Heart left ventricle (tissue), 16 donors: ENCODE results near the gene SYK. TPM values are rescaled to one million over a fixed set of nuclear protein-coding genes. Genes with fewer than 3 reads are reported as not detected.
A peak's percentile ranks its signal among the peaks of the same experiment; 100 is the strongest.

Experiments used
- ATAC-seq, 4 donors: fragments of 200-7000 bp; cut with Tn5 transposase; one replicate each; pipeline ENCODE4 v1.9.1; 2020 to 2022; ENCODE audit warnings: moderate library complexity in 4 of 4, mild to moderate bottlenecking in 3 of 4, moderate number of reproducible peaks in 1 of 4
- DNase-seq, 5 donors: peaks; one replicate each; pipeline ENCODE4 v3.0.0-alpha.2; 2020
- H3K27ac ChIP-seq, 12 donors: fragments of 200-600 bp; sonication (generic) in 4 of 12; one replicate each; pipeline versions ENCODE4 v1.5.0 to v1.8.0; 2016 to 2022; ENCODE audit warnings: mild to moderate bottlenecking in 2 of 12
- H3K27me3 ChIP-seq, 9 donors: fragments of 200-600 bp; sonication (generic) in 2 of 9; one replicate each; pipeline versions ENCODE4 v1.5.1 to v1.8.0; 2016 to 2022; ENCODE audit warnings: mild to moderate bottlenecking in 3 of 9
- H3K36me3 ChIP-seq, 9 donors: fragments of 200-600 bp; sonication (generic) in 2 of 9; one replicate each; pipeline versions ENCODE4 v1.5.0 to v1.8.0; 2018 to 2022; ENCODE audit warnings: mild to moderate bottlenecking in 2 of 9
- H3K4me1 ChIP-seq, 12 donors: fragments of 200-600 bp; sonication (generic) in 4 of 12; one replicate each; pipeline versions ENCODE4 v1.5.0 to v1.8.0; 2016 to 2022; ENCODE audit warnings: mild to moderate bottlenecking in 3 of 12
- H3K4me3 ChIP-seq, 12 donors: fragments of 200-600 bp; sonication (generic) in 4 of 12; one replicate each; pipeline versions ENCODE4 v1.5.0 to v1.8.0; 2017 to 2022; ENCODE audit warnings: mild to moderate bottlenecking in 9 of 12, moderate library complexity in 4 of 12
- H3K9me3 ChIP-seq, 12 donors: fragments of 200-600 bp; sonication (generic) in 4 of 12; one replicate each; pipeline versions ENCODE4 v1.5.0 to v1.8.0; 2016 to 2022; ENCODE audit warnings: mild to moderate bottlenecking in 1 of 12
- POLR2A ChIP-seq, 2 donors: fragments of 450-650 bp; IDR thresholded peaks; one replicate each; pipeline ENCODE4 v1.6.1; 2017; ENCODE audit warnings: antibody characterized with exemption in 2 of 2, mild to moderate bottlenecking in 2 of 2, moderate library complexity in 2 of 2
- WGBS, 4 donors: extraction: QIAGEN DNeasy Blood & Tissue Kit in 2 of 4; methylation state at CpG; one replicate each; pipeline versions ENCODE4 v1.1.5 to v1.1.7; 2013 to 2018; 5-methylcytosine and 5-hydroxymethylcytosine counted together
- intact Hi-C, 10 donors: fragments of 100-400 bp; cut with DNase I; formaldehyde crosslinking; loops; one replicate each; pipeline versions ENCODE4 v1.11.1 to v1.14.2; 2022
- polyA plus RNA-seq, 2 donors: library from polyadenylated mRNA; stranded (reverse); fragments of 200-250 nt; gene quantifications; one replicate each; pipeline ENCODE4 v1.2.3, GENCODE V29; 2013
- total RNA-seq, 9 donors: library from RNA; depleted of rRNA in 2 of 9; stranded (reverse); fragments of >200 nt in 2 of 9; fragmentation: NEBNext Ultra II Directional in 3 of 9; extraction: Animal tissue kit (Norgen Biotek cat#: 25700) in 3 of 9; gene quantifications; one replicate each; pipeline versions ENCODE4 v1.1.0 to v1.2.4, GENCODE V29; 2016 to 2023
- TF ChIP-seq, protein P1 (sequence below), 12 donors: fragments of 200-600 bp; sonication (generic) in 4 of 12; IDR thresholded peaks; one replicate each; pipeline versions ENCODE4 v1.5.0 to v1.8.0; 2018 to 2022; ENCODE audit warnings: antibody characterized with exemption in 12 of 12, mild to moderate bottlenecking in 5 of 12
- donor health status: ischemic (EF 13 %, LVEDD 7.1; RV severe dilation, severe dysfunction).
- donor health status: healthy with polysubstance abuse.
- donor health status: DM: no; HTN: yes; CAD: no.
- donor health status: DM: no; HTN: no; CAD: no.
- donor health status: ischemic (EF 25% LVEDD 6.9; RV normal size, moderate dysfunction).
- donor health status: ischemic (EF 25% LVEDD 5.7; RV mildly dilated, moderate dysfunction).
- donor health status: healthy.
- donor health status: DM: yes; HTN: yes; CAD: no.
- donor health status: ischemic (EF 35%, LVEDD 5.7; RV mildly dilated, moderate dysfunction).
- donor health status: nonischemic (EF 11% LVEDD 7.7; RV severe dilation, severe dysfunction).
- donor health status: DM: yes; HTN: yes; CAD: no.
- donor health status: PGD.
- donor health status: ischemic (EF 29% LVEDD 5.4; RV normal size, mild dysfunction).
- donor health status: nonischemic (EF 23%, LVEDD 6.1; RV moderate dilation, normal function).

SYK gene
- total and polyA plus RNA-seq, 11 donors = 0.53 to 41.3 (median 2.4) TPM

DNA sequence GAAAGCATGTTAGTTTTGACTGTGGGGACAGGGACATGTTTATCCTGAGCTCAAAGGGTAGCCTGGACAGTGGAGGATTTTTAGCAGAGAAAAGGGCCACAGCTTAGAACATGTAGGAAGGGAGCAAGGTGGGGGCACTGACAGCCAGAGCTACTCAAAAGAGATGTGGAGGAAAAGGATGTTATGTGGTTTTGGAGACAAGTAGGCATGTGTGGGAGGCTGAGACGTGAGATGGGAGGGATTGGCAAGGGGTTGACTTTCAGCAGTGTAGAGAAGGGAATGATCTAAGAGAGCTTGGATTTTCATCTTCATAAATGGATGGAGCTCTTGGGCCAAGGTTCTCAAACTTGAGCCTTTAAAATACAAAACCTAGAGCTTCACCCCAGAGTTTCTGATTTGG, 24.0 kb downstream of the SYK start:
- no peak overlapping the region for H3K27ac ChIP-seq
- ATAC-seq = no peak
- H3K4me1 ChIP-seq = peaks cover 0 to 26% (median 0%) of the 10 kb centered on the region in 12 donors
- intact Hi-C loops = no loop called here
- peaks cover 0 to 6% (median 0%) of the 10 kb centered on the region in 9 donors for H3K36me3 ChIP-seq
- H3K4me3 ChIP-seq = no peak overlapping the region
- TF ChIP-seq, protein P1, sequence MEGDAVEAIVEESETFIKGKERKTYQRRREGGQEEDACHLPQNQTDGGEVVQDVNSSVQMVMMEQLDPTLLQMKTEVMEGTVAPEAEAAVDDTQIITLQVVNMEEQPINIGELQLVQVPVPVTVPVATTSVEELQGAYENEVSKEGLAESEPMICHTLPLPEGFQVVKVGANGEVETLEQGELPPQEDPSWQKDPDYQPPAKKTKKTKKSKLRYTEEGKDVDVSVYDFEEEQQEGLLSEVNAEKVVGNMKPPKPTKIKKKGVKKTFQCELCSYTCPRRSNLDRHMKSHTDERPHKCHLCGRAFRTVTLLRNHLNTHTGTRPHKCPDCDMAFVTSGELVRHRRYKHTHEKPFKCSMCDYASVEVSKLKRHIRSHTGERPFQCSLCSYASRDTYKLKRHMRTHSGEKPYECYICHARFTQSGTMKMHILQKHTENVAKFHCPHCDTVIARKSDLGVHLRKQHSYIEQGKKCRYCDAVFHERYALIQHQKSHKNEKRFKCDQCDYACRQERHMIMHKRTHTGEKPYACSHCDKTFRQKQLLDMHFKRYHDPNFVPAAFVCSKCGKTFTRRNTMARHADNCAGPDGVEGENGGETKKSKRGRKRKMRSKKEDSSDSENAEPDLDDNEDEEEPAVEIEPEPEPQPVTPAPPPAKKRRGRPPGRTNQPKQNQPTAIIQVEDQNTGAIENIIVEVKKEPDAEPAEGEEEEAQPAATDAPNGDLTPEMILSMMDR (IDR thresholded peaks at IDR 0.05) = no peak
- TF ChIP-seq POLR2A (IDR thresholded peaks at IDR 0.05) = no peak
- H3K27me3 ChIP-seq = peaks cover 0 to 19% (median 0%) of the 10 kb centered on the region in 9 donors
- DNase-seq = no peak
- WGBS, 4 donors = 51 to 69% (median 56%) methylated on average over 1 of the region's 1 CpG
- H3K9me3 ChIP-seq = peaks cover 0 to 13% (median 0%) of the 10 kb centered on the region in 12 donors

DNA sequence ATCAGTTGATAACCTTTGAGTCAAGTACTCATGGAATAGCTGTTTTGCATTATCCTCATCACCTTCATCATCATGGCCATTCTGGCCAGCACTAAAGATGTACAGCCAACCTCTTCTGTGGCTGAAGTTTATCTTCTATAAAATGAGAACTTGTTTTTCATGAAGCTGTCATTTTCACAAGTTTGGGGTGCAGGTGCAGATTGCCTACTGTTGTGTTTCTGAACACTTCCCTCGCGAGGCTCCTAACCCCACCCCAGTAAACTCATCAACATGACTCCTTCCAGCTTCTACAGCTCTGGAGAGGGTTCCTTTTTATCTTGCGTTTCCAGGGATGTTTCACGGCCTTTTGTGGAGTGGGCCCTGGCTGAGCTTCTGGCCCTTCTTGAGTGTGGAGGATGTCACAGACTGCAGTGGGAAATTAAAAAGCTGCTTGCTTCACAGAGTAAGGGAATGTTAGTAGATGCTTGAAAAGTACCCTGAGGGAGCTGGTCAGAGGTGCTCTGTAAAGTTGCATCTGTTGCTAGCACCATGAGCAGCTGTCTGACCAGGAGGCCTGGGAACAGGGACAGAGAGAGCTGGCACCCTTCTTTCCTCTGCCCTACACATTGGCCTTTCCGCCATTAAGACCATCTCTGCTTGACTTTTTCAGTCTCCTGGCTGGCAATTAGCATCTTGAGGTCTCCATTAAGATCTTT, 24.9 kb downstream of the SYK start:
- WGBS, 4 donors = 67 to 92% (median 89%) methylated on average over 5 of the region's 5 CpGs
- no peak for ATAC-seq

DNA sequence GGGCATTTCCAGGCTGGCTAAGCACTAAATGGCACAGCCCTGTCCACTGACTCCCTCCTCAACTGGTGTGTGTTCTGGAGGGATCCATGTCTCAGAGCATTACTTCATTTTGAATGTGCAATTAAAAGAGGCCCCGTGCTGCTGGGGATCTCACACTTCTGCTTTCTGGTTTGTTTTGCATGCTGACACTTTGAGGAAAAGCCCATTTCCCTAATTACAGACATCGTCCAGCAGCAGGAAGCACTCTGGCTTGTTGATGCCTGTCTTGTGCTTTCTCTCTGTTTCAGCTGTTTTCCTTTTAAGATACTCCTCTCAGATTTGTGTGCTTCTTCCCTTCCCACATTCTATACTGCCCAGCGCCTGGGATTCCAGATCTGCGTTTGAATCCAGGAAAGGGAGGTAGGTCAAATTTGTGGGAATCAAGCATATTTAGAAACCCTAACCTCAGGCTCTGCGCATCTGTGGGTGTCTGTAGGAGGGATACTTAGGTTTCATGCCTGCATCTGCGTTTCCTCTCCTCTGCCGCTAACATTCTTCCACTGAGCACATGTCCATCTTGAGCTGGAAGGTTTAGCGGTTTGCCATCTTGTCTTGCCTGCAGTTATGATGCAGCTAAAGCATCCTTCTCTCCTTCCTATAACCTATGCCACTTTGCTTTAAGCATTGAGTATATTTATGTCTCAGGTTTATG, 25.7 kb downstream of the SYK start:
- H3K4me1 ChIP-seq = peaks cover 0 to 26% (median 0%) of the 10 kb centered on the region in 12 donors
- H3K27me3 ChIP-seq = peaks cover 0 to 13% (median 0%) of the 10 kb centered on the region in 9 donors
- intact Hi-C loops = no loop called here
- peaks cover 0 to 13% (median 0%) of the 10 kb centered on the region in 12 donors for H3K9me3 ChIP-seq
- H3K36me3 ChIP-seq = peaks cover 0 to 6% (median 0%) of the 10 kb centered on the region in 9 donors
- ATAC-seq (peak in 3 of 4 donors; percentile 42 to 68 (median 48)), DNase-seq (no peak)
- H3K27ac ChIP-seq = peak overlapping the region in 1 of 12 donors; percentile 74
- peak overlapping the region in 1 of 12 donors; percentile 12 for H3K4me3 ChIP-seq
- WGBS, 4 donors = 43 to 58% (median 49%) methylated on average over 8 of the region's 8 CpGs
- TF ChIP-seq POLR2A (IDR thresholded peaks at IDR 0.05) = no peak
- TF ChIP-seq, protein P1 (IDR thresholded peaks at IDR 0.05) = no peak

More for the DNA sequence above, 24.9 kb downstream of the SYK start:
- TF ChIP-seq, protein P1 (IDR thresholded peaks at IDR 0.05) = no peak
- TF ChIP-seq POLR2A (IDR thresholded peaks at IDR 0.05) = no peak
- H3K4me1 ChIP-seq = peaks cover 0 to 26% (median 0%) of the 10 kb centered on the region in 12 donors
- no peak overlapping the region for H3K4me3 ChIP-seq
- H3K27ac ChIP-seq = peak overlapping the region in 1 of 12 donors; percentile 74
- H3K36me3 ChIP-seq = peaks cover 0 to 6% (median 0%) of the 10 kb centered on the region in 9 donors
- H3K27me3 ChIP-seq = peaks cover 0 to 13% (median 0%) of the 10 kb centered on the region in 9 donors
- peaks cover 0 to 13% (median 0%) of the 10 kb centered on the region in 12 donors for H3K9me3 ChIP-seq
- intact Hi-C loops = no loop called here
- no peak for DNase-seq

DNA sequence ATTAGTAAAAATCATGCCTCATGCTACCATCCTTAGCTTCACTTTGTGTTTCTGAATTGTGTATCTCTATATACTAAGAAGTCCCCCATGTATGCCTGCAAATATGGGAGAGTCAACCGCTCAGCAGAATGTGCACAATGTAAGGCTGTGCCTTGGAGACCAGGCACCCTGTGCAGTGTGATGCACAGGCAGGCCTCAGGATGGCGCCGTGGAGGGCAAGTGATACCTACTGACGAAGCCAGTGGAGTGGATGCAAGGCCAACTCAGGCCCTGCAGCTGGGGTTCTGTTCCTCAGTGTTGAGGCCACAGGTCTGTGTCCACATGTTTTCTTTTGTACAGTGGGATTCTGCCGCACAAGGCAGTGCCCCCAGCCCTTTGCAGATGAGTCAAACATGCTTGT, 28.4 kb downstream of the SYK start:
- no peak overlapping the region for H3K27ac ChIP-seq
- DNase-seq (no peak), ATAC-seq (no peak)
- H3K9me3 ChIP-seq = peaks cover 0 to 7% (median 0%) of the 10 kb centered on the region in 12 donors
- peaks cover 0 to 35% (median 0%) of the 10 kb centered on the region in 12 donors for H3K4me1 ChIP-seq
- peaks cover 0 to 13% (median 0%) of the 10 kb centered on the region in 9 donors for H3K27me3 ChIP-seq
- 85 to 91% (median 87%) methylated on average over 5 of the region's 5 CpGs for WGBS, 4 donors
- no peaks in the 10 kb centered on the region for H3K36me3 ChIP-seq
- H3K4me3 ChIP-seq = no peak overlapping the region
- no peak for TF ChIP-seq POLR2A (IDR thresholded peaks at IDR 0.05)
- intact Hi-C loops = no loop called here
